Kidney (tissue), 14 donors: ENCODE results near the gene PRDM15. TPM values are rescaled to one million over a fixed set of nuclear protein-coding genes. Genes with fewer than 3 reads are reported as not detected.

ENCODE experiments used
- DNase-seq, 5 donors: peaks; one replicate each; pipeline ENCODE4 v3.0.0-alpha.2; 2013 to 2020
- FAIRE-seq: peaks from 2 replicates; lab custom pipeline; 2012; peaks lifted over from hg19 to GRCh38; lab: Jason Lieb, UNC
- H3K27ac ChIP-seq, 2 donors: one replicate each; pipeline ENCODE4 v1.7.0; 2013; ENCODE audit warnings: low read depth in 2 of 2, low read length in 2 of 2, inconsistent platforms in 1 of 2
- H3K27me3 ChIP-seq: one replicate; pipeline ENCODE4 v1.7.1; 2013; ENCODE audit warnings: low read length, inconsistent platforms; ENCODE audit not compliant: control insufficient read depth, insufficient read depth
- H3K36me3 ChIP-seq, 3 donors: one replicate each; pipeline versions ENCODE4 v1.7.0 to v1.7.1; 2013; ENCODE audit warnings: low read length in 3 of 3, control low read depth in 1 of 3, inconsistent platforms in 1 of 3; ENCODE audit not compliant: insufficient read depth in 3 of 3, control insufficient read depth in 2 of 3
- H3K4me1 ChIP-seq, 3 donors: one replicate each; pipeline versions ENCODE4 v1.7.0 to v1.7.1; 2013; ENCODE audit warnings: low read length in 3 of 3, inconsistent platforms in 1 of 3, low read depth in 1 of 3; ENCODE audit not compliant: control insufficient read depth in 2 of 3, insufficient read depth in 2 of 3
- H3K4me3 ChIP-seq, 3 donors: one replicate each; pipeline versions ENCODE4 v1.7.0 to v1.8.1; 2013; ENCODE audit warnings: low read length in 3 of 3, control low read depth in 1 of 3, inconsistent platforms in 1 of 3
- H3K9ac ChIP-seq, 3 donors: one replicate each; pipeline versions ENCODE4 v1.7.0 to v1.7.1; 2013; ENCODE audit warnings: low read length in 3 of 3, control low read depth in 1 of 3, inconsistent platforms in 1 of 3
- H3K9me3 ChIP-seq, 3 donors: one replicate each; pipeline versions ENCODE4 v1.7.0 to v1.7.1; 2013; ENCODE audit warnings: low read length in 3 of 3, control low read depth in 1 of 3, inconsistent platforms in 1 of 3; ENCODE audit not compliant: control insufficient read depth in 2 of 3, insufficient read depth in 1 of 3
- CTCF ChIP-seq: IDR thresholded peaks from 3 replicates; pipeline ENCODE4 v1.5.1; 2012; ENCODE audit warnings: mild to moderate bottlenecking, moderate library complexity, borderline replicate concordance; ENCODE audit not compliant: insufficient read depth; ENCODE audit errors: extremely low read depth
- intact Hi-C: fragments of 100-400 bp; cut with DNase I; formaldehyde crosslinking; loops from one replicate; pipeline ENCODE4 v1.11.1; 2022
- polyA plus RNA-seq: library from polyadenylated mRNA; stranded (reverse); fragments of 350-450 nt; fragmentation: Illumina TruSeq; extraction: RNeasy Lipid Tissue Mini Kit (QIAGEN cat#74804); gene quantifications from one replicate; pipeline ENCODE4 v1.2.3, GENCODE V29; 2014; ENCODE audit warnings: low read depth, low replicate concordance; ENCODE audit not compliant: insufficient read depth
- total RNA-seq: library from RNA; stranded (reverse); fragmentation: NEBNext Ultra II Directional; extraction: Animal tissue kit (Norgen Biotek cat#: 25700); gene quantifications from one replicate; pipeline ENCODE4 v1.2.1, GENCODE V29; 2021
- donor health status: control.
- donor health status: control.
- donor health status: control.
- donor health status: control.
- donor health status: control.
- donor health status: DM: yes; HTN: yes; CAD: no.
- donor health status: Normal renal cell carcinoma (clear cell type).

Gene PRDM15
- total and polyA plus RNA-seq, 2 donors from 2014 or later = 1.3 to 8.4 TPM

GRCh38 chr21:41919666-41920398 lies 40.7 kb upstream of the PRDM15 start:
- FAIRE-seq (no peak), DNase-seq (no peak)
- Histone ChIP-seq H3K9me3 (no peaks in the 10 kb centered on the region), H3K27ac (no peak overlapping the region), H3K9ac (no peak overlapping the region), H3K4me3 (no peak overlapping the region), H3K36me3 (peaks cover 4 to 7% (median 6%) of the 10 kb centered on the region in 3 donors), H3K27me3 (no peaks in the 10 kb centered on the region), H3K4me1 (peaks cover 0 to 7% (median 0%) of the 10 kb centered on the region in 3 donors)
- TF ChIP-seq CTCF = no peak
- intact Hi-C loops = no loop called here

- Histone ChIP-seq H3K9me3 (no peaks in the 10 kb centered on the region), H3K4me1 (peaks cover 0 to 5% (median 0%) of the 10 kb centered on the region in 3 donors), H3K27me3 (no peaks in the 10 kb centered on the region), H3K9ac (no peak overlapping the region), H3K36me3 (peaks cover 4 to 7% (median 6%) of the 10 kb centered on the region in 3 donors), H3K4me3 (no peak overlapping the region), H3K27ac (no peak overlapping the region)
- intact Hi-C loops = no loop called here
- no peak for TF ChIP-seq CTCF
- FAIRE-seq = no peak
- no peak for DNase-seq
These were observed 39.6 kb upstream of the PRDM15 start for GRCh38 chr21:41918561-41919358.

GRCh38 chr21:41917531-41917930 lies 38.4 kb upstream of the PRDM15 start:
- Histone ChIP-seq H3K27me3 (no peaks in the 10 kb centered on the region), H3K27ac (no peak overlapping the region), H3K9ac (no peak overlapping the region), H3K4me3 (no peak overlapping the region), H3K4me1 (peaks cover 0 to 3% (median 0%) of the 10 kb centered on the region in 3 donors), H3K36me3 (peaks cover 6 to 7% (median 6%) of the 10 kb centered on the region in 3 donors), H3K9me3 (no peaks in the 10 kb centered on the region)
- FAIRE-seq = no peak
- intact Hi-C loops = no loop called here
- TF ChIP-seq CTCF = no peak
- no peak for DNase-seq
